Cardiac fibroblast (primary cell): ENCODE data around the gene KAT8.

Experiments
- DNase-seq, 2 donors: peaks; one replicate each; pipeline versions ENCODE4 v3.0.0 to v3.0.0-alpha.2; 2010; ENCODE audit warnings: low read depth in 2 of 2
- H3K4me3 ChIP-seq, 2 donors: replicated peaks in 1 of 2; 1 replicate in 1 of 2; 2 replicates in 1 of 2; pipeline ENCODE4 v1.5.1; 2011; ENCODE audit warnings: low read depth in 2 of 2, low read length in 2 of 2, mild to moderate bottlenecking in 2 of 2, moderate library complexity in 1 of 2
- CTCF ChIP-seq: IDR thresholded peaks from one replicate; pipeline ENCODE4 v1.5.1; 2011; ENCODE audit warnings: low read depth, mild to moderate bottlenecking, low read length, inconsistent platforms

KAT8 gene

DNA sequence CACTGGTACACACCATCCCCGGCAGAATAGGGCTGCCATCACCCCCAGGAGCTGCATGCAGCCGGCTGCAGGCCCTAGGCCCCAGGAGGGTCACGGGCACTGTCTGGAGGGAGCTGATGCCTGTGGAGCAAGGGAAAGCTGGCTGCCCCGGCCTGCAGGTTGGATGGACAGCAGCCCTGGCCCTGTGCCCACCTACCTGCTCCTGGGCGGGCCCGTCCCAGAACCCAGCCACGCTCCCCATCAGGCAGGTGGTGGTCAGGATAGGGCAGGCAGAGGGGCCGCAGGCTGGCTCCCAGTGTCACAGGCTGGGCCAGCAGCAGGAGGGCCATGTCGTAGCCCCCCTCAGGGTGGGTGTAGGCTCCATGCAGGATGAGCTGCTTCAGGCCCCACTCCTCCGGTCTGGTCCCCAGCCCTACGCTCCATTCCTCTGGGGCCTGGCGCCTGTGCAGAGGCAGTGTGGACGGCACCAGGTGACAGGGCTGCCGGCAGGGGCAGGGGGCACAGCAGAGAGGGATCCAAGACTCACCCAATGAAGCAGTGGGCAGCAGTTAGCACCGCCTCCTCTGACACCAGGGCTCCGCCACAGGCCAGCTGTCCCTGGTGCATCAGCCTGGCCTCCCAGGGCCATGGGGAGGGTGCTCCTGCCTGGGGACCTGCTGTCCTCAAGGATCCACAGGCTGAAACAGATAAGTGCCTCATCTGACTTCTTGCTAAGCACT, 32.7 kb upstream of the KAT8 start:
- no peak overlapping the region for H3K4me3 ChIP-seq
- TF ChIP-seq CTCF, result no peak
- DNase-seq, result no peak

- no peak overlapping the region for H3K4me3 ChIP-seq
- DNase-seq, result no peak
- TF ChIP-seq CTCF, result no peak
These were observed 32.1 kb upstream of the KAT8 start for GRCh38 chr16:31085411-31085810.

DNA sequence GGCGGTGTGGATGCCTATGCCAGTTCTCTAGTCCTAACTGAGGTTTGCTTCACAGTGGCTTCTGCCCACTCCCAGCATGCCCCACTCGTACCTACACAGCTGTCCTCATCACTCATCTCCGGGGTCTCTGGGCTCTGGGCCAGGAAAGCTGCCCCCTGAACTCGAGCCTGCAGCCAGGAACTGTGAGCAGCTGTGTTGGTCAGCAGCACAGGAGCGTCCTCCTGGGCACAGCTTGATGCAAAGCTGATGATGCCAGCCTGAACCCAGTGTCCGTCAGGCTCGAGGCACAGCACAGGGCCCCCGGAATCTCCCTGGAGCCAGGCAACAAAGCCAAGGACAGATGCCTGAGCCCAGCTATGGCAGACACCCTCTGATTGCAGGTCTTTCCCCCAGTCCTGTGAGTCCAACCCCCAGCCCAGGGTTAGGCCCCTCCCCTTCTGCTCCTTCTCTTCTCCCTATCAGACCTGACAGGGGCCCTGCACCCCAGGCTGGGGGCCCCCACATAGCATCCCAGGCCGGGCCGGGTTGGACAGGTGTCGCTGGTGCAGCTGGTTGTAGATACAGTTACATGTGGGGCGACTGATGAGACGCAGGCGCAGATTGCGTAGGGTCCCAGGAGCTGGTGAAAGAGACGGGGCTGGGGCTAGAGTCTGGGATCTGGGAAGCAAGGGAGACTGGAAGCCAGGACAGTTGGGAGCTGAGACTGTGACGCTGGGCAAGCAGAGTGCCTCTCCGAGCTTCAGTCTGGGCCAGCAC, 31.4 kb upstream of the KAT8 start:
- H3K4me3 ChIP-seq, result no peak overlapping the region
- TF ChIP-seq CTCF, result no peak
- no peak for DNase-seq

- no peak for DNase-seq
- no peak overlapping the region for H3K4me3 ChIP-seq
- TF ChIP-seq CTCF, result no peak
These were observed 30.9 kb upstream of the KAT8 start for GRCh38 chr16:31086629-31086906.

- DNase-seq, result no peak
- TF ChIP-seq CTCF, result no peak
- no peak overlapping the region for H3K4me3 ChIP-seq
These were observed 30.0 kb upstream of the KAT8 start for GRCh38 chr16:31087481-31087880.

GRCh38 chr16:31087971-31088370, 29.5 kb upstream of the KAT8 start:
- TF ChIP-seq CTCF, result no peak
- no peak overlapping the region for H3K4me3 ChIP-seq
- no peak for DNase-seq
